NCI-H524 treated with DMSO at 0.1 percent for 48 hours (cell line): ENCODE results near the gene DARS1.

Source experiments
- DNase-seq: peaks from one replicate; lab custom pipeline; 2025; lab: John Stamatoyannopoulos, UW

The DARS1 gene

DNA sequence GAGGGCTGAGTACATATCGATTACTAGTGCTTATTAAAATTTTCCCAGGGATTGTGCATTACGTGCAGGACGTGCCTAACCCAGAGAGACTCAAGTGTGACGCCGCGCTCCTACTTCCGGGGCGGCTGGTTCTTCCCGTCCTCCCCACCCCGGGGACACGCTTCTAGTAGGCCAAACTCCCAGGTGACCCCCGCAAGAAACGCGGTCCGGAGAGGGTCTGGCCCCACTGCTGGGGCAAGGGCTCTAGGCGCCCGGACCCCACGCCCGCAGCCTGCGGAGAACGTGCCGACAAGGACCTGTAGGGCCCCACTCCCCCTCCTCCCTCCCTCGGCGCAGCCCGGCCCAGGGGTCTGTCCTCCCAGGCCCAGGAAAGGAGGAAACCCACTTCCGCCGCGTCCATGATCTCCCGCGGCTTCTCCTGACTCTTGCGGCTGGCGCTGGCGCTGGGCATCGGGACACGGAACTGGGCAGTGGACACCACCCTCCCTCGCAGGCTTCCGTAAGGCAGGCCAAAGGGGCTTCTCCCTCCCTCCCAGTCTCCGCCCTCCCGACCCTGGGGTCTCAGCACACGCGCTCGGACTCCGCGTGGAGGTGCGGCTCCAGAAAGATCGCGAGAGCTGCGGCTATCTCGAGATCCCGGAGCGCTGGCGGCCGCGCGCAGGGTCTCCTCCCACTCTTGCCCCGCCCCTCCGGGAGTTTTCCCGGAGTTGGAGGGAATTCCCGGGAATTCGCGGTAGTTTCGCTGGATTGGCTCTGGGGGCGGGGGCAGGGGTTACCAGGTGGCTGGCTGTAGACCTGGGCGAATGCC, at the start of gene DARS1:
Gene DARS1 (minus strand): TSS at position 609 of the 808 bp plus-strand sequence. CDS start 158 bp downstream, at position 451.
- DNase-seq = peak; percentile 99

DNA sequence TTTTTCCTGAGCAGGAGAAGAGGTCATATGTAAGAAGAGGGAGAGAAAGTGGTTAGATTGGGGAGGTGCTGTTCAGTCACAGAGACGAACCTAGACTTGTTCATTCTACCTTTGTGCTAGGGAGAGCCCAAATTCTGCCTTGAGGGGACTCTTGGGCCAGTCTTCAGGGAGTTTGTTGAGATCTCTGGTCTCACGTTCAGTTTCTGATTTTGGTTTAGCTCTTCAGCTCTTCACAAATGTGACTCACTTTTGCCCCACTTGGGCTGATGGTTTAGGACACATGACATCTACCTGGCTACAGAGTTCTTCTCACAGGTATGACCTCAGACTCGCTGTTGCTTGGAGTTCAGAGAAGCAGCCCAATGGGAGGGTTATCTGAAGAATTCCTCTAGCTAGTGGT, 49.2 kb upstream of the DARS1 start:
- DNase-seq = no peak

DNA sequence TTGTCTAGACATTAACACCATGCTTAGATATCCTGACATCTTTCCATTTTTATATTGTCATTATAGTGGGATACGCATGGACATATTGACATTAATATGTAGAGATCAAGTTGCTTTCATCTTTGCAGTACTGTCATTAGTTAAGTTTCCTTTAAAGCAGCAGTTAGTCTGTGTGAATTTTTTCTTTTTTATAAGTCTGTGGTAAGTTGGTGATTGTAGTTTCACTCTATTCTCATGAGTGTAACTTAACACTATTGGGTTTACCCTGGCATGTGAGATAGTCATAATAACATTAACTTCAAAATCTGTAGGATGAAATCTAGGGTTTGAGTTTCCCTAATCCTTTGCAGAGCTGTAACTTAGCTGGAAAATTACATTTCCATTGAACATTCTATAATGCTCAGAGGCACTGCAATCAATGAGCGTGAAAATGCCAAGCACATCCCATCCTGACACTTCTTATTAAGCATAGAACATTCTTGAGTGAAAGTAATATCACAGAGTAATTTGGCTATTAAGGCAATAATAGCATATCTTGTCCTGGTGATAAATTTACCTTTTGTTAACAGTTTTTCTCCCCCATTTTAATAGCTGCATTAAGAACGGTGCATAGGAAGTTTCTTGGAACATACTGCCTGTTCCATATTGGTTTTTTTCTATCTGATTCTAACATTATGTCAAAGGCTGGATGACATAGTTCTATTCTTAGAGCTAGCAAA, 47.5 kb upstream of the DARS1 start:
- no peak for DNase-seq

DNA sequence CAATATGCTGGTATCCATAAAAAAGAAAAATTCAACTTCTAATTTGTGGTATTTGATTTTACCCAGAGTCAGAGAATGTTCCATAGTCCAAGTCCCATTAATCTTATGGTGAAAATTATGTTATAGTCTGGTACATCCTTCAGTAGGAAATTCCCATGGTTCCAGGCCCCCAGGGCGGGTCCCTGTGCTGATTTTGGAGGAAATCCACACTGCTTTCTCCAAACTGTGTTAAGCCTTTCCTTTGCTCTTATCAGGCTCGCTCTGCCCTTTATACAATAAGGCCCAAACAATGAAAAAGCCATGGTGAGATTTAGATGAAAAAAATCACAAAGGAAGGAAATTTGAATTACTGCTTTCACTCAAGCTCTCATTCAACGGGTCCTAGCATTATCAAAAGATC, 46.8 kb upstream of the DARS1 start:
- DNase-seq = no peak

DNA sequence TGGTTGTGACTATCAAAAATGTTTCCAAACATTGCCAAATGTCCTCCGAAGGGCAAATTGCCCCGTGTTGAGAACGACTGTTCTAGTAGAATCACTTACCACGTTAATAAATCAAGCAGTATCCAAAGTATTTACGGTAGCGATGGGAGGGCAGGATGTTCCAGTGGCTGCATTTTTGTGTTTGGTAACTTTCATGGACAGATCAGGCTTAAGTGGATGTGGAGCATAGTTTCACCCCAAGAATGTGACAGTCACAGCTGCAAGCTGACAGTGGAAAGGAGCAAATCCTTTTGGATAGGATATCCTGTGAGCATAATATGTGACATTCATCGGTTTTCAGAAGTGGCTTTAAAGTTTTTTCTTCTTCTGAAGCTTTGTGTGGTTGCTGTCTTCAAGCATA, 46.3 kb upstream of the DARS1 start:
- DNase-seq = no peak

DNA sequence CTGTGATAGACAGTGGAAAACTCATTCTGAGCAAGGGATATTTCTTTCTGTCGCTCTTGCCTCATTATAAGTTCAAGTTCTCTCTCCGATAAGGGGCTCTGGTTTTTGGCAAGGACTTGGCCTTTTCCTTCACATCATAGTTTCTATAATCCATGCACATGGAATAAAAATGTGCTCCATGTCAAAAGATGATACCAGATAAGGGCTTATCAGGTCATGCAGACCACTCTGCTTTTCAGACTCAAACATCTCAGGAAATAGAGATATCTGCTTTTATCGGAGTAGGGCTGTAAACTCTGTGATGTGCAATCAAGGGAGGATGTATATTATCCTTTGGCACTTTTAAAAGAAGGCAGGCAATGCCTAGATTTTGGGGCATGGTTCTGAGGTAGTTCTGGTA, 45.0 kb upstream of the DARS1 start:
- DNase-seq = no peak

DNA sequence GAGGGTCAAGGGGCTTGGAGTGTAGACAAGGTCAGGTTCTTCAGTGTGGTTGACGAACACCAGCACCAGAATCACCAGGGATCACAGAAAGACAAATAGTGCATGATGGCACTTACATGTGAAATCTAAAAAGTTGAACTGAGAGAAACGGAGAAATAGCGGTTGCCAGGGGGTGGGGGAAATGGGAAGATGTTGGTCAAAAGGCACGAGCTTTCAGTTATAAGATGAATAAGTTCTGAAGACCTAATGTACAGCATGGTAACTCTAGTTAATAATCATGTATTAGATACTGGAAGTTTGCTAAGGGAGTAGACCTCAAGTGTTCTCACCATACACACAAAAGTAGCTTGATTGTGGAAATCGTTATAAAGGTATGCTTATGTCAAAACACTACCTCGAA, 43.7 kb upstream of the DARS1 start:
- DNase-seq = no peak

DNA sequence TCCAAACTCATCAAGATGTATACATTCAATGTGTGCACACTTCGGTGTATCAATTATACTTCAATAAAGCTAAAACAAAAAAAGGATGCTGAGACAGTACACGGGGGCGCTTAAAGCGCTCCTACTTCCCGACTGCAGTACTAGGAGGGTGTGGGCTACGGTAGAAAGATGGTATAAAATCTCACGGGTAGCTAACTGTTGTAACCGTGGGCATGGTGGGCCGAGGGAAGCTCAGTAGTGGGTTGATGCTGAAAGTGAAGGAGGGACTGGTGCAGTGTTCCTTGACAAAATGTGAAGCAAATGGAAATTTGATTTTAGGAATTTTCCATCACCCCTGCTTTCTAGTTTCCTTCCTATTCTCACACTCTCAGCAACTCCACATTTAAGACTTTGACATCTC, 42.6 kb upstream of the DARS1 start:
- DNase-seq = no peak

DNA sequence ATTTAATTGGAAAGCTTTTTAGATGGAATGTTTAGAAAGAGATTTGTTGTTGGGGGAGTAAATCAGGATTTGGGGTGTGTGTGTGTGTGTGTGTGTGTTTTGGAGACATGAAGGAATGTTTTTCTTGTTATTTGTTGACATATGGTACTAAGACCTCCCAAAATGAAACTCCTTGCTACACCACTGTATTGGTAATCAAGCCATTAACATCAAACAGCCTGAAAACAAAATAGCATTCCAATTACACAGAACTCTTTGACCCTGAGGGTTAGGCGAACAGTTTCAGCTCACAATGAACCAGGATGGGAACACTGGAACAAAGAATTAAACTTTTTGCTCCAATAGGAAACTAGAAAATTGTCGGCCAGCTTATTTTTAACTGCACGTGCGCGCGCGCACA, 41.7 kb upstream of the DARS1 start:
- no peak for DNase-seq

DNA sequence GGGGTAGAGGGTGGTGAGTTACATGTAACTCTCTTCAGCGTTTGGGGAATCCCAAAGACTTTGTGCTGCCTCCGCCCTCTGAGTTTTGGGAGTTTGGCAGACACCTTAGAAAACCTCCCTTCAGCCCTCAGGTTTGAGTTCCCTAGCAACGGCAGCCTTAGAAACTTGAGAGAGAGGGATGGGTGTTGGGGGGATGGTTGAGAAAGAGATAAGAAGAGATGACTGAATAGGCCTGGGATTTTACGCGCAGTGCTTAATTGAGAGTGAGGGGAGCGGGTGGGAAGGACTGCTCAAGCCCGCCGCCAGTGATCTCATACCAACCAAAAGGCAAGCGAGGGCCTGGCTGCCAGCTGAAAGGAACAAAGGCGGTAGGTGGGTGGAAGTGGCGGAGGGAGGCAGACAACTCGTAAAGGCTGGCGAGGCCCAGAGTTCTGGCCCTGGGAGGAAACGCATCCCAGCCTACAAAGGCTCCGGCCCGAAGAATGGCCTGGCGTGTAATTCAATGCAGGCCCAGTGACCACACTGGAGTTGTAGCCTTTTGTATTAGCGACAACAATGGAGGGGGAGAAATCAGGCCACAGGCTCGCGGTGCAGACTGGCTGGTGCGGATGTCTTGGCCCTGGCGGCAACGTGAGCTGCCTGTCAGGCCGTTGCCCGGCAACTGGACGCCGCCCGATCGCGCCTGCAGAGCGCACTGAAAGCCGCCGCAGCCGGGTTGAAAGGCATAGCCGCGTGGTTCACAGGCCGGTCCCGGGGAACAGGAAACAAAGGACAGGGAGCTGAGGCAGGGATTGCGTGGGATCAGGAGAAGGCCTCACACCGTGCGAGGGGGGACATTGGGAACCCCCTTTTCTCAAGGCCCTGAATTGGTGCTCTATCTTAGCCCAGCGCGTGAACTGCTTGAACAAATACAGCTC, 39.9 kb upstream of the DARS1 start:
- DNase-seq = peak; percentile 17

DNA sequence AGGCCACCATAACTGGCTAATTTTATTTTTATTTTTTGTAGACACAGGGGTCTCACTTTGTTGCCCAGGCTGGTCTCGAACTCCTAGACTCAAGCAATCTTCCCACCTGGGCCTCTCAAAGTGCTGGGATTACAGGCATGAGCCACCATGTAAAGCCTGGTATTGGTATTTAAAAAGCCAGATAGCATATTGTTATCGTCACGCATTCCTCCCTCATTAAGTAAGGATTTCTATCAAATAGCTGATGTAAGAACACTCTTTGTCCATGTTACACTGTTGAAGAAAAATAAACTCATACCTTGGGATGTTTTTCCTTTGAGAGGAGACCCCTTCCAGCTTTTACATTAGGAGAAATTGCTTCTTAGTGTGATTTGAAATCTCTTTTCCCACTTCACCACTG, 39.2 kb upstream of the DARS1 start:
- DNase-seq = no peak

DNA sequence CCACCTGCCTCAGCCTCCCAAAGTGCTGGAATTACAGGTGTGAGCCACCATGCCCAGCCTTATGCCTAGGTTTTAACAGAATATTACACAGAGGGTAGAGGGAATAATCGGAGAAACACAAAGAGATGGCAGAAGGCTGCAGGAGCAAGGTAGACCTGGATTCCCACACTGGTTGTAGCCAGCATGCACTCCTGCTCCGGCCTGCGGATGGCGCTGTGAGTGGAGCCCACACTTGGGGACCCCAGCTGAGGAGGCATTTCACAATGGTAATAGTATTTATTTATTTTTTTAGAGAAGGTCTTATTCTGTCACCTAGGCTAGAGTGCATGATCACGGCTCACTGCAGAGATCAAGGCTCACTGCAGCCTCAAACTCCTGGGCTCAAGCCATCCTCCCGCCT, 38.8 kb upstream of the DARS1 start:
- DNase-seq = no peak

DNA sequence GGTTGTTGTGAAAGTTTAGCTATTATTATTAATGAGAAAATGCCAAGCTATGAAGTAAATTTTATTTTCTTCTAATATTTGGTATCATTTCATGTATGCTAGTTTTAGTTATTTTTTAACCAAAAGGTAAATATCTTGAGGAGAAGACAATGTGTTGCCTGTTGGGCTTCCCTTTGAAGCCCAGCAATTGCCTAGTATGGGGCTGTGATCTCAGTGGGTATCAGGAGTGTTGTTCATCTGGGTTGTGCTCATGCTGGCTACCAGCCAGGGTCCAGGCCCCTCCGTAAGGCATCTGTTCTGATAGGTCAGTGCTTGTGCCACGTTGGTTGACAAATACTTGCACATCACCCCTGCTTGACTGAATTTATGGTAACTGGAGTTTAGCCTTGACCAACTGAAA, 38.0 kb upstream of the DARS1 start:
- no peak for DNase-seq

DNA sequence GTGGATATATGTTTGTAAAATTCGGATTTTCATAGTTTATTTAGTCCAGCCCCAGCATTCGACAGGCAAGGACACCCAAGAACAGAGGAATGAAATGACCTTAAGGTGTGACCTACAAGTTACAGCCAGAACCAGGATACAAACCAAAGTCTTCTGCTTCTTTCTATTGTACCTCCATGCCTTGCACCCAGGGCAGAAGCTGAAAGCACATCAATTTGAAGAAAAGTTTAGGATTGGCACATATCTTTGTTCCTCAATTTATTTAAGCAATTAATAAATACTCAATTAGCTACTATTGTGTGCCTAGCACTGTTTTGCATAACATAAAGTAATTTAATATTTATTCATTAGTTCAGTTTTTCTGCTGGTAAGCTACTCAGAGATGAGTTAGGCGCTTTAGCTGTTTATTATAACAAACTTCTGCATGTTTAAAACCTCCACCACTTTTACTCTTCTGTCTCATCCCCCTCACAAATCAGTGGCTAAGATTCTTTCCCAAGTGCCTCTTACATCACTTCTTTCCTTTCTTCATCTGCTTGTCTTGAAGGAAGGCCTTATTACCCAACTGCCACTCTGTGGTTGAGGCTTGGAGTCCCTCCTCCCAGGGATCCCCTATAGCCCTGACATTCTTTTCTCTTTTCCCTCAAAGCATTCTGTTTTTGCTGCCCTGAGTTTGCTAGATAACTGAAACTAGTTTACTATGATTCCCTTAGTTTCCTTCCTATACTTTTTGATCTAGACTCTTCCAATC, 37.1 kb upstream of the DARS1 start:
- DNase-seq = no peak

DNA sequence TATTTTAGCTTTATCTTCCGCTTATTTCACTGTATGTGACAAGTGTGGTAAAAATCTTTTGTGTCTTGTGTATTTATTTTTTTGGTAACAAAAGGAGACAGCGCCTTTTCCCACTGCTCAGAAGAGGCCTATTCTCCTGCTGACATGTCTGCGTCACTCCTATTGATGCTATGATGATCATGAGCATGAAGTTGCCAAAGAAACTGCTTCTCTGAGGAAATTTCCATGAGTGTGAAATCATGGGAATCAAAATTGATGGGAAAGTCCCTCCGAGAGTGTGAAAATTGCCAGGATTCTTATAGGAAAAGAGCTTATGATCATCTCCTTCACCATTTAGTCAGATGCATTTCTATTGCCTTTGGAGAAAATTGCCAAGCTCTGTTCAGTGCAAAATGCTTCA, 36.5 kb upstream of the DARS1 start:
- DNase-seq = no peak

DNA sequence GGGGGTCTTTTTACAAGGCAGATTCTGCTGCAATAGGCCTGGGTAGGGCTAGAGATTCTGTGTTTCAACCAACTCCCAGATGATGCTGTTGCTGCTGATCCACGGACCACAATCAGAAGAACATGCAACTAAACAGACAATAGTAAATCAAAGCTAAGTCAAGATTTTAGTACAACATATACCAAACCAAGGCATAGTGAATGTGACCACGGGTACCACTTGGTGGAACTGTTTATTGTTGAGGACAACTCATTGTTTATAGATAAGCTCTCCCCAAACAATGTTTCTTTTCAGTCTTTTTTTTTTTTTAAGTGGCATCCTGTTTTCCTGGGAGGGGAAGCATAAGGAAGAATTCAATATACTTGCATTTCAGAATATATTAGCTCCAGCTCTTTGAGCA, 36.0 kb upstream of the DARS1 start:
- no peak for DNase-seq

DNA sequence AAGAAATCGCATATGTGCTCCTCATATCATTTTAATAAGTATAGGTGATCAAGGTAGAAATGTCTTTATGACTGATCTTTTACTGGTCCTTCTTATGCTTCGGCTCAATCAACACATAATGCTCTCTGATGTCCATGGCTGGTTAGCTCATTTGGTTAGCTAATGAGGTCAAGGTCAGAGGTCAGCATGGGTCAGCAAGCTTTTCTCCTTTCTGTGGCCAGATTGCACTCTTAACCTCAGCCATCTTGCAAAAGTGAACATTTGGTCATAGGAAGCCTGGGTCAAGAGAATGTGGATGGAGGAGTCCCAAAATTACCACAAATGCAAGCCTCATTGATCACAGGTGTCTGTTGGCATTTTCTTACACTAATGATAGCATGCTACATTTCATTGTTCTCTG, 35.4 kb upstream of the DARS1 start:
- DNase-seq = no peak

DNA sequence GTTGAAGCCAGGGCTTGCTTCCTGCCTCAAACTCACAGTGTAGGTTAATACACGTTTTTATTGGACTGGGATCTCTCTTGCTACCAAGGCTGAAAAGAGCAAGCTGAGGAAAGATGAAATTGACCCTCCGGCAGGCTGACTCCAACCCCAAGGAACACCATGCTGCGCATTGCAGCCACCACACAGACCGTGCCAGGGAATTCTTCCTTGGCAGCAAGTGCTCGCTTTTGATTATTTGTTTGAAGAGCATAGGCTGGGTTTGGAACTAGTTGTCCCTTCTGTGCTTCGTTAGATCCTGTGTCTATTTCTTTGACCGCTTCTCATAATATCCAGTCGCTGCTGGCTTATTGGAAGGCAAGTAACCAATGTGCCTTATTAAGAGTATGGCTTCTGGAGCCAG, 34.4 kb upstream of the DARS1 start:
- no peak for DNase-seq

DNA sequence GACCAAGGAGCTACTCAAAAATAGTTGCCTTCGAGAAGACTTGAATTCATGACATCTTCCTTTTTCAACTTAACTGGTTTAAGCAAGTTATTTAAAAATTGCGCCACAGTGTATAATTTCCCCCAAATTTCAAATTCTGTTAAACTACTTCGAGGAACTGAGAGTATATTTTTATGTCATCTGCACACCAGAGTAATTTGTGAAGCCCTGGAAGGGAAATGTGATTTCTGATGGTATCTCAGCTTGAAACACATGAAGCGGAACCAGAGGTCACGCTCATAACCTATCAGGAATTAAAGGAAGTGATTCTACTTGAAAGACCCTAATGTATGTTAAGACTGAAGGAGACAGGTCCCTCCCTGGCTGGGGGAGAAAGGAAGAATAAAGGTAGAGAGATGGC, 33.9 kb upstream of the DARS1 start:
- no peak for DNase-seq

DNA sequence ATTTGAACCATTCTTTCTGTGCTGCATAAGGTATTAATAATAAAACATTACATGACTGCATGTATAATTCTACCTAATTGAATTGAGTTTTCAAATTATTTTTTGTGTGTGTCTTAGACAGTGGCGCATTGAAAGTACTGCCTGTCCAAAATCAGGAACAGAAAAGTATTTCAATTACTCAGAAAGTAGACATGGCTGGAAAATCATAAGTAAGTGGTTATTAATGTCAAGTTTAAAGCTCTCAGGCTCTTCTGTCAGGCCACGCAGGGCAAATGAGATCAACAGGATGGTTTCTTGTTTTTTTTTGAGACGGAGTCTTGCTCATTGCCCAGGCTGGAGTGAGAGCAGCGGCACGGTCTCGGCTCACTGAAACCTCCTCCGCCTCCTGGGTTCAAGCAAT, 32.4 kb upstream of the DARS1 start:
- DNase-seq = no peak

DNA sequence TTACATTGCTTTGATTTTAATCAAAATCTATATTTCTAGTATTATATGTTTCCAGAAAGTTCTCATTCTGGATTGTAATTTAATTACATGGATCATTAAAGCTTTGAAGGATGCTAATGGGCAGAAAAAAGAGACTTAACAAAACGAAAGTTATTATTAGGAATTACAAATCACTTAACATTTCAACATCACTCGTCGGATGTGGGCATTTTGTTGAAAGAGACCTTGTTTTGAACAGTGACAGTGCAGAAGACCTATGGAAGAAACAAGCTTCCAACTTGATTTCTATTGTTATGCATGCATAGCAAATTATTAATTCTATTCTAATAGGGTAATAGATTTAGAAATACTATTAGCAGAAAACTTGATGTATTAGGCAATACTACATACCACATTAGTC, 31.4 kb upstream of the DARS1 start:
- DNase-seq = no peak

DNA sequence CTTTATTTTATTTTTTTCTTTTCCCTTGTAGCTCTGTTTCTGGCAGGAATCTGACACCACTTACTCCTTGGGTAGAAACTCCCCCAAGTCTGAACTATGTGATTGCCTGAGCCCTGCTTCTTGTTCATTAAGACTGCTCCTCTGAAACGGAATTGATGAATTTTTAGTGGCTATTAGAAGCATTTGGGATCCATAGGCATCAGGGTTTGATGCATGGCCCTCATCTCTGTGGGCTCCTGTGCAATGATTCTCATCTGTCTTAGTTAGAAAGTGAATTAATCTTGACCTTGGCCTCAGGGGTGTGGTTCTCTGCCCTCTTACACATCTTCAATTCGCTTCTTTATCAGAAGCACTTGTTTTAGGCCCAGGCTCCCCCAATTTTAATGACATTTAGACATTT, 31.0 kb upstream of the DARS1 start:
- DNase-seq = no peak
